ENCODE measurements around the gene CRTC2. TPM values are rescaled to one million over a fixed set of nuclear protein-coding genes. Genes with fewer than 3 reads are reported as not detected.

CRTC2 gene
- total and polyA plus RNA-seq, 9 of the 15 experiments (the other 6 are each of a cell fraction or from before 2014, with no cell fraction given) = 2.7 to 26.4 (median 10.2) TPM

- TF ChIP-seq, protein P1, sequence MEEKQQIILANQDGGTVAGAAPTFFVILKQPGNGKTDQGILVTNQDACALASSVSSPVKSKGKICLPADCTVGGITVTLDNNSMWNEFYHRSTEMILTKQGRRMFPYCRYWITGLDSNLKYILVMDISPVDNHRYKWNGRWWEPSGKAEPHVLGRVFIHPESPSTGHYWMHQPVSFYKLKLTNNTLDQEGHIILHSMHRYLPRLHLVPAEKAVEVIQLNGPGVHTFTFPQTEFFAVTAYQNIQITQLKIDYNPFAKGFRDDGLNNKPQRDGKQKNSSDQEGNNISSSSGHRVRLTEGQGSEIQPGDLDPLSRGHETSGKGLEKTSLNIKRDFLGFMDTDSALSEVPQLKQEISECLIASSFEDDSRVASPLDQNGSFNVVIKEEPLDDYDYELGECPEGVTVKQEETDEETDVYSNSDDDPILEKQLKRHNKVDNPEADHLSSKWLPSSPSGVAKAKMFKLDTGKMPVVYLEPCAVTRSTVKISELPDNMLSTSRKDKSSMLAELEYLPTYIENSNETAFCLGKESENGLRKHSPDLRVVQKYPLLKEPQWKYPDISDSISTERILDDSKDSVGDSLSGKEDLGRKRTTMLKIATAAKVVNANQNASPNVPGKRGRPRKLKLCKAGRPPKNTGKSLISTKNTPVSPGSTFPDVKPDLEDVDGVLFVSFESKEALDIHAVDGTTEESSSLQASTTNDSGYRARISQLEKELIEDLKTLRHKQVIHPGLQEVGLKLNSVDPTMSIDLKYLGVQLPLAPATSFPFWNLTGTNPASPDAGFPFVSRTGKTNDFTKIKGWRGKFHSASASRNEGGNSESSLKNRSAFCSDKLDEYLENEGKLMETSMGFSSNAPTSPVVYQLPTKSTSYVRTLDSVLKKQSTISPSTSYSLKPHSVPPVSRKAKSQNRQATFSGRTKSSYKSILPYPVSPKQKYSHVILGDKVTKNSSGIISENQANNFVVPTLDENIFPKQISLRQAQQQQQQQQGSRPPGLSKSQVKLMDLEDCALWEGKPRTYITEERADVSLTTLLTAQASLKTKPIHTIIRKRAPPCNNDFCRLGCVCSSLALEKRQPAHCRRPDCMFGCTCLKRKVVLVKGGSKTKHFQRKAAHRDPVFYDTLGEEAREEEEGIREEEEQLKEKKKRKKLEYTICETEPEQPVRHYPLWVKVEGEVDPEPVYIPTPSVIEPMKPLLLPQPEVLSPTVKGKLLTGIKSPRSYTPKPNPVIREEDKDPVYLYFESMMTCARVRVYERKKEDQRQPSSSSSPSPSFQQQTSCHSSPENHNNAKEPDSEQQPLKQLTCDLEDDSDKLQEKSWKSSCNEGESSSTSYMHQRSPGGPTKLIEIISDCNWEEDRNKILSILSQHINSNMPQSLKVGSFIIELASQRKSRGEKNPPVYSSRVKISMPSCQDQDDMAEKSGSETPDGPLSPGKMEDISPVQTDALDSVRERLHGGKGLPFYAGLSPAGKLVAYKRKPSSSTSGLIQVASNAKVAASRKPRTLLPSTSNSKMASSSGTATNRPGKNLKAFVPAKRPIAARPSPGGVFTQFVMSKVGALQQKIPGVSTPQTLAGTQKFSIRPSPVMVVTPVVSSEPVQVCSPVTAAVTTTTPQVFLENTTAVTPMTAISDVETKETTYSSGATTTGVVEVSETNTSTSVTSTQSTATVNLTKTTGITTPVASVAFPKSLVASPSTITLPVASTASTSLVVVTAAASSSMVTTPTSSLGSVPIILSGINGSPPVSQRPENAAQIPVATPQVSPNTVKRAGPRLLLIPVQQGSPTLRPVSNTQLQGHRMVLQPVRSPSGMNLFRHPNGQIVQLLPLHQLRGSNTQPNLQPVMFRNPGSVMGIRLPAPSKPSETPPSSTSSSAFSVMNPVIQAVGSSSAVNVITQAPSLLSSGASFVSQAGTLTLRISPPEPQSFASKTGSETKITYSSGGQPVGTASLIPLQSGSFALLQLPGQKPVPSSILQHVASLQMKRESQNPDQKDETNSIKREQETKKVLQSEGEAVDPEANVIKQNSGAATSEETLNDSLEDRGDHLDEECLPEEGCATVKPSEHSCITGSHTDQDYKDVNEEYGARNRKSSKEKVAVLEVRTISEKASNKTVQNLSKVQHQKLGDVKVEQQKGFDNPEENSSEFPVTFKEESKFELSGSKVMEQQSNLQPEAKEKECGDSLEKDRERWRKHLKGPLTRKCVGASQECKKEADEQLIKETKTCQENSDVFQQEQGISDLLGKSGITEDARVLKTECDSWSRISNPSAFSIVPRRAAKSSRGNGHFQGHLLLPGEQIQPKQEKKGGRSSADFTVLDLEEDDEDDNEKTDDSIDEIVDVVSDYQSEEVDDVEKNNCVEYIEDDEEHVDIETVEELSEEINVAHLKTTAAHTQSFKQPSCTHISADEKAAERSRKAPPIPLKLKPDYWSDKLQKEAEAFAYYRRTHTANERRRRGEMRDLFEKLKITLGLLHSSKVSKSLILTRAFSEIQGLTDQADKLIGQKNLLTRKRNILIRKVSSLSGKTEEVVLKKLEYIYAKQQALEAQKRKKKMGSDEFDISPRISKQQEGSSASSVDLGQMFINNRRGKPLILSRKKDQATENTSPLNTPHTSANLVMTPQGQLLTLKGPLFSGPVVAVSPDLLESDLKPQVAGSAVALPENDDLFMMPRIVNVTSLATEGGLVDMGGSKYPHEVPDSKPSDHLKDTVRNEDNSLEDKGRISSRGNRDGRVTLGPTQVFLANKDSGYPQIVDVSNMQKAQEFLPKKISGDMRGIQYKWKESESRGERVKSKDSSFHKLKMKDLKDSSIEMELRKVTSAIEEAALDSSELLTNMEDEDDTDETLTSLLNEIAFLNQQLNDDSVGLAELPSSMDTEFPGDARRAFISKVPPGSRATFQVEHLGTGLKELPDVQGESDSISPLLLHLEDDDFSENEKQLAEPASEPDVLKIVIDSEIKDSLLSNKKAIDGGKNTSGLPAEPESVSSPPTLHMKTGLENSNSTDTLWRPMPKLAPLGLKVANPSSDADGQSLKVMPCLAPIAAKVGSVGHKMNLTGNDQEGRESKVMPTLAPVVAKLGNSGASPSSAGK (IDR thresholded peaks at IDR 0.05) = no peak
- no peak for TF ChIP-seq GABPB2 (CRISPR knock-in tag; conservative IDR thresholded peaks at IDR 0.05)
- no peak for TF ChIP-seq ZNF280A (IDR thresholded peaks at IDR 0.05; ENCODE audit: low read depth, partially characterized antibody)
- no peak for TF ChIP-seq LARP7 (IDR thresholded peaks at IDR 0.05)
- no peak for TF ChIP-seq MCM5 (IDR thresholded peaks at IDR 0.05; ENCODE audit: low read depth)
- TF ChIP-seq, protein P2, sequence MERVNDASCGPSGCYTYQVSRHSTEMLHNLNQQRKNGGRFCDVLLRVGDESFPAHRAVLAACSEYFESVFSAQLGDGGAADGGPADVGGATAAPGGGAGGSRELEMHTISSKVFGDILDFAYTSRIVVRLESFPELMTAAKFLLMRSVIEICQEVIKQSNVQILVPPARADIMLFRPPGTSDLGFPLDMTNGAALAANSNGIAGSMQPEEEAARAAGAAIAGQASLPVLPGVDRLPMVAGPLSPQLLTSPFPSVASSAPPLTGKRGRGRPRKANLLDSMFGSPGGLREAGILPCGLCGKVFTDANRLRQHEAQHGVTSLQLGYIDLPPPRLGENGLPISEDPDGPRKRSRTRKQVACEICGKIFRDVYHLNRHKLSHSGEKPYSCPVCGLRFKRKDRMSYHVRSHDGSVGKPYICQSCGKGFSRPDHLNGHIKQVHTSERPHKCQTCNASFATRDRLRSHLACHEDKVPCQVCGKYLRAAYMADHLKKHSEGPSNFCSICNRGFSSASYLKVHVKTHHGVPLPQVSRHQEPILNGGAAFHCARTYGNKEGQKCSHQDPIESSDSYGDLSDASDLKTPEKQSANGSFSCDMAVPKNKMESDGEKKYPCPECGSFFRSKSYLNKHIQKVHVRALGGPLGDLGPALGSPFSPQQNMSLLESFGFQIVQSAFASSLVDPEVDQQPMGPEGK (CRISPR knock-in tag; IDR thresholded peaks at IDR 0.05; ENCODE audit: borderline replicate concordance) = no peak
- TF ChIP-seq DMBX1 (CRISPR knock-in tag; IDR thresholded peaks at IDR 0.05; ENCODE audit: borderline replicate concordance) = no peak
- TF ChIP-seq SFPQ (IDR thresholded peaks at IDR 0.05; ENCODE audit: low read depth, low read length) = no peak
These were observed 35.2 kb downstream of the CRTC2 start, which contains the start of gene GATAD2B (continued) for GRCh38 chr1:153922972-153923925.

Data from K562 (cell line).